T-helper 17 cell (primary cell): ENCODE results near the gene MRPL21. TPM values are rescaled to one million over a fixed set of nuclear protein-coding genes. Genes with fewer than 3 reads are reported as not detected.
"Not testable (repeated sequence)": the region's sequence is repeated elsewhere in the genome, so short reads cannot be mapped to it uniquely, and the experiment has no call there.

Experiments
- ATAC-seq: fragments of 150-1000 bp; cut with Tn5 transposase; 2 replicates; pipeline ENCODE4 v1.10.0; 2021; ENCODE audit warnings: mild to moderate bottlenecking, moderate library complexity
- DNase-seq, 3 donors: peaks; one replicate each; pipeline versions ENCODE4 v3.0.0 to v3.0.0-alpha.2; 2020 to 2021
- H3K9me3 ChIP-seq: one replicate; pipeline ENCODE4 v1.7.0; 2013; ENCODE audit warnings: low read length, mild to moderate bottlenecking; ENCODE audit not compliant: control insufficient read depth, poor library complexity, severe bottlenecking
- H3K27ac Mint-ChIP-seq: one replicate; pipeline ENCODE4 v1.8.0; 2022; ENCODE audit warnings: mild to moderate bottlenecking, moderate library complexity, mixed read lengths
- H3K27me3 Mint-ChIP-seq: one replicate; pipeline ENCODE4 v1.8.0; 2022; ENCODE audit warnings: mixed read lengths
- H3K36me3 Mint-ChIP-seq: one replicate; pipeline ENCODE4 v1.8.0; 2022; ENCODE audit warnings: low read depth, mixed read lengths
- H3K4me1 Mint-ChIP-seq: one replicate; pipeline ENCODE4 v1.8.0; 2022; ENCODE audit warnings: mild to moderate bottlenecking, mixed read lengths
- H3K4me3 Mint-ChIP-seq: one replicate; pipeline ENCODE4 v1.8.0; 2022; ENCODE audit warnings: mild to moderate bottlenecking, moderate library complexity, mixed read lengths
- total RNA-seq, 4 donors: library from RNA in 2 of 4; stranded (reverse) in 2 of 4; gene quantifications; one replicate each; pipeline ENCODE4 v1.2.3 and lab custom pipeline; 2022 to 2026

MRPL21 gene
- total RNA-seq, 2 donors from 2014 or later: 34.4 to 37.2 TPM

- ATAC-seq (no peak), DNase-seq (no peak)
- Mint-ChIP-seq H3K27me3 (no peaks in the 10 kb centered on the region), H3K27ac (no peak overlapping the region), H3K4me3 (no peak overlapping the region), H3K4me1 (no peaks in the 10 kb centered on the region), H3K36me3 (peaks cover 3% of the 10 kb centered on the region)
- H3K9me3 ChIP-seq: no peaks in the 10 kb centered on the region
Observed at GRCh38 chr11:68890490-68891231, 13.0 kb downstream of the MRPL21 start.

GRCh38 chr11:68889948-68890446, 13.6 kb downstream of the MRPL21 start:
- no peak overlapping the region for H3K27ac Mint-ChIP-seq
- ATAC-seq (no peak), DNase-seq (no peak)
- H3K9me3 ChIP-seq: no peaks in the 10 kb centered on the region
- no peaks in the 10 kb centered on the region for H3K27me3 Mint-ChIP-seq
- H3K36me3 Mint-ChIP-seq: peaks cover 3% of the 10 kb centered on the region
- H3K4me1 Mint-ChIP-seq: no peaks in the 10 kb centered on the region
- no peak overlapping the region for H3K4me3 Mint-ChIP-seq

- H3K4me1 Mint-ChIP-seq, DNase-seq, H3K4me3 Mint-ChIP-seq, H3K27ac Mint-ChIP-seq, H3K36me3 Mint-ChIP-seq, H3K27me3 Mint-ChIP-seq, H3K9me3 ChIP-seq, ATAC-seq: not testable (repeated sequence)
Observed at GRCh38 chr11:68884827-68885226, 18.8 kb downstream of the MRPL21 start.

GRCh38 chr11:68882391-68882790, 21.2 kb downstream of the MRPL21 start:
- no peaks in the 10 kb centered on the region for H3K27me3 Mint-ChIP-seq
- H3K9me3 ChIP-seq: no peaks in the 10 kb centered on the region
- no peak overlapping the region for H3K4me3 Mint-ChIP-seq
- no peak overlapping the region for H3K27ac Mint-ChIP-seq
- DNase-seq (no peak), ATAC-seq (no peak)
- no peaks in the 10 kb centered on the region for H3K36me3 Mint-ChIP-seq
- peaks cover 3% of the 10 kb centered on the region for H3K4me1 Mint-ChIP-seq

- Mint-ChIP-seq H3K27me3 (no peaks in the 10 kb centered on the region), H3K36me3 (no peaks in the 10 kb centered on the region), H3K4me3 (no peak overlapping the region), H3K4me1 (peaks cover 3% of the 10 kb centered on the region), H3K27ac (no peak overlapping the region)
- no peak for DNase-seq
- ATAC-seq: no peak
- H3K9me3 ChIP-seq: no peaks in the 10 kb centered on the region
Observed at GRCh38 chr11:68881320-68881719, 22.3 kb downstream of the MRPL21 start.

- H3K4me1 Mint-ChIP-seq: peaks cover 3% of the 10 kb centered on the region
- H3K27me3 Mint-ChIP-seq: no peaks in the 10 kb centered on the region
- H3K36me3 Mint-ChIP-seq: no peaks in the 10 kb centered on the region
- no peak overlapping the region for H3K27ac Mint-ChIP-seq
- ATAC-seq (no peak), DNase-seq (no peak)
- H3K4me3 Mint-ChIP-seq: no peak overlapping the region
- H3K9me3 ChIP-seq: no peaks in the 10 kb centered on the region
Observed at GRCh38 chr11:68880851-68881250, 22.8 kb downstream of the MRPL21 start.

- H3K36me3 Mint-ChIP-seq: no peaks in the 10 kb centered on the region
- peaks cover 4% of the 10 kb centered on the region for H3K27me3 Mint-ChIP-seq
- DNase-seq: no peak
- H3K4me1 Mint-ChIP-seq: peaks cover 3% of the 10 kb centered on the region
- no peaks in the 10 kb centered on the region for H3K9me3 ChIP-seq
- no peak for ATAC-seq
- H3K4me3 Mint-ChIP-seq: no peak overlapping the region
- no peak overlapping the region for H3K27ac Mint-ChIP-seq
Observed at GRCh38 chr11:68878022-68878421, 25.6 kb downstream of the MRPL21 start.

GRCh38 chr11:68872216-68873003, 31.2 kb downstream of the MRPL21 start:
- no peak for ATAC-seq
- no peak overlapping the region for H3K4me3 Mint-ChIP-seq

GRCh38 chr11:68870470-68870869, 33.2 kb downstream of the MRPL21 start:
- ATAC-seq (no peak), DNase-seq (no peak)
- no peak overlapping the region for H3K4me3 Mint-ChIP-seq
- peaks cover 33% of the 10 kb centered on the region for H3K27me3 Mint-ChIP-seq
- no peaks in the 10 kb centered on the region for H3K9me3 ChIP-seq
- H3K36me3 Mint-ChIP-seq: peaks cover 11% of the 10 kb centered on the region
- H3K27ac Mint-ChIP-seq: no peak overlapping the region
- peaks cover 13% of the 10 kb centered on the region for H3K4me1 Mint-ChIP-seq

More at GRCh38 chr11:68872216-68873003, 31.2 kb downstream of the MRPL21 start:
- peaks cover 9% of the 10 kb centered on the region for H3K36me3 Mint-ChIP-seq
- peaks cover 33% of the 10 kb centered on the region for H3K27me3 Mint-ChIP-seq
- H3K4me1 Mint-ChIP-seq: peaks cover 13% of the 10 kb centered on the region
- no peak for DNase-seq
- H3K9me3 ChIP-seq: no peaks in the 10 kb centered on the region
- H3K27ac Mint-ChIP-seq: no peak overlapping the region

GRCh38 chr11:68868221-68868835, 35.3 kb downstream of the MRPL21 start:
- no peak overlapping the region for H3K4me3 Mint-ChIP-seq
- peaks cover 32% of the 10 kb centered on the region for H3K27me3 Mint-ChIP-seq
- peaks cover 11% of the 10 kb centered on the region for H3K36me3 Mint-ChIP-seq
- no peak for ATAC-seq
- H3K27ac Mint-ChIP-seq: no peak overlapping the region
- no peak for DNase-seq
- H3K9me3 ChIP-seq: no peaks in the 10 kb centered on the region
- peaks cover 13% of the 10 kb centered on the region for H3K4me1 Mint-ChIP-seq

GRCh38 chr11:68867066-68867465, 36.6 kb downstream of the MRPL21 start:
- Mint-ChIP-seq H3K27ac (no peak overlapping the region), H3K4me3 (no peak overlapping the region), H3K4me1 (peaks cover 13% of the 10 kb centered on the region), H3K27me3 (peaks cover 28% of the 10 kb centered on the region), H3K36me3 (peaks cover 11% of the 10 kb centered on the region)
- no peaks in the 10 kb centered on the region for H3K9me3 ChIP-seq
- no peak for ATAC-seq
- no peak for DNase-seq

GRCh38 chr11:68865241-68865640, 38.4 kb downstream of the MRPL21 start:
- Mint-ChIP-seq H3K36me3 (peaks cover 11% of the 10 kb centered on the region), H3K4me1 (peaks cover 13% of the 10 kb centered on the region), H3K4me3 (no peak overlapping the region), H3K27me3 (peaks cover 22% of the 10 kb centered on the region), H3K27ac (no peak overlapping the region)
- H3K9me3 ChIP-seq: no peaks in the 10 kb centered on the region
- DNase-seq: no peak
- ATAC-seq: no peak

GRCh38 chr11:68863553-68864265, 39.9 kb downstream of the MRPL21 start:
- DNase-seq (no peak), ATAC-seq (no peak)
- Mint-ChIP-seq H3K27me3 (peaks cover 7% of the 10 kb centered on the region), H3K27ac (no peak overlapping the region), H3K4me3 (no peak overlapping the region), H3K4me1 (peaks cover 3% of the 10 kb centered on the region), H3K36me3 (peaks cover 6% of the 10 kb centered on the region)
- H3K9me3 ChIP-seq: no peaks in the 10 kb centered on the region
